Measurements from ENCODE around the gene LPAR1. TPM values are rescaled to one million over a fixed set of nuclear protein-coding genes. Genes with fewer than 3 reads are reported as not detected.

Gene LPAR1
- total and polyA plus RNA-seq, 10 of the 15 experiments (the other 5 are each of a cell fraction or from before 2014, with no cell fraction given) = 3.3 to 12.9 (median 8.4) TPM

DNA sequence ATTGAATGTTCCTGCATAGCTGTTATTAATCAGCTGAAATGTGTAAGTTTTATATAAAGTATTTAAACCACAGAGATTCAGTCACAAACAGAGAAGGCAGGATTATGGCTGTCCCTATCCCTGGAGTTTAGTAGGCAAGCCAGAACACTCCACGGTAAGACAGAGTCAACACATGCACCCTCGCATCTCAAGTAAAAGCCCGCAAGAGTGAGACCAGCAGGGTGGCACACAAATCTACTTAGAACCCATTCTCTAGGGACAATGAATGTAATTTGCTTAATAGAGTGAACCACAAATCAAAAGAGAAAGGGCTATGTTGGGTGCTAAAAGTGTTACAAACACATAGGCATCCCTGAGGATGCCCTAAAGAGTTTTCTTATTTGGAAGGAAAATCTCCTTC is 35.1 kb downstream of the LPAR1 start:
- Histone ChIP-seq H2AFZ (ENCODE audit: control insufficient read depth, low read depth, low read length) (no peak overlapping the region), H3K9me3 (replicated peaks; ENCODE audit: control insufficient read depth, insufficient read depth, low read length) (no peaks in the 10 kb centered on the region), H3K4me3 (no peak overlapping the region), H3K9ac (ENCODE audit: control insufficient read depth, insufficient read depth, low read length) (no peak overlapping the region), H3K4me1 (ENCODE audit: control insufficient read depth, insufficient read depth, low read length) (no peaks in the 10 kb centered on the region), H3K36me3 (ENCODE audit: control insufficient read depth in 2 of 2, insufficient read depth in 2 of 2, low read length in 1 of 2) (no peaks in the 10 kb centered on the region), H4K20me1 (ENCODE audit: control insufficient read depth, insufficient read depth) (no peaks in the 10 kb centered on the region), H3K4me2 (ENCODE audit: control insufficient read depth, insufficient read depth) (no peak overlapping the region), H3K79me2 (ENCODE audit: control insufficient read depth, insufficient read depth, low read length) (no peaks in the 10 kb centered on the region), H3K27ac (ENCODE audit: control insufficient read depth, insufficient read depth) (no peak overlapping the region), H3K27me3 (replicated peaks in 1 of 2; ENCODE audit: control insufficient read depth in 2 of 2, insufficient read depth in 2 of 2, low read length in 1 of 2) (no peaks in the 10 kb centered on the region; a peak in 1 of 4 replicates)
- ChIA-PET POLR2A (interaction anchor here (1.0 to 3.4 kb wide), 2 partner anchors 9 to 18 kb away, joined by 3 to 12 read pairs; no protein-coding TSS in a partner anchor), SMC1A (ENCODE audit: uncharacterized antibody, unreplicated experiment) (interaction anchor here (2.9 to 10.0 kb wide), 3 partner anchors 13 to 32 kb away, joined by 11 to 124 read pairs (median 97); no protein-coding TSS in a partner anchor), RAD21 (ENCODE audit: unreplicated experiment) (interaction anchor here (1.4 to 3.2 kb wide), 2 partner anchors 9 to 33 kb away, joined by 3 to 17 read pairs; no protein-coding TSS in a partner anchor), CTCF (no interaction called here)
- no TSS peak for BruUV-seq (replicated peaks)
- no peak for TF ChIP-seq MTA2 (IDR thresholded peaks at IDR 0.05; ENCODE audit: low read depth)
- TF ChIP-seq CREM (IDR thresholded peaks at IDR 0.05; ENCODE audit: low read depth) = no peak
- TF ChIP-seq, protein P1, sequence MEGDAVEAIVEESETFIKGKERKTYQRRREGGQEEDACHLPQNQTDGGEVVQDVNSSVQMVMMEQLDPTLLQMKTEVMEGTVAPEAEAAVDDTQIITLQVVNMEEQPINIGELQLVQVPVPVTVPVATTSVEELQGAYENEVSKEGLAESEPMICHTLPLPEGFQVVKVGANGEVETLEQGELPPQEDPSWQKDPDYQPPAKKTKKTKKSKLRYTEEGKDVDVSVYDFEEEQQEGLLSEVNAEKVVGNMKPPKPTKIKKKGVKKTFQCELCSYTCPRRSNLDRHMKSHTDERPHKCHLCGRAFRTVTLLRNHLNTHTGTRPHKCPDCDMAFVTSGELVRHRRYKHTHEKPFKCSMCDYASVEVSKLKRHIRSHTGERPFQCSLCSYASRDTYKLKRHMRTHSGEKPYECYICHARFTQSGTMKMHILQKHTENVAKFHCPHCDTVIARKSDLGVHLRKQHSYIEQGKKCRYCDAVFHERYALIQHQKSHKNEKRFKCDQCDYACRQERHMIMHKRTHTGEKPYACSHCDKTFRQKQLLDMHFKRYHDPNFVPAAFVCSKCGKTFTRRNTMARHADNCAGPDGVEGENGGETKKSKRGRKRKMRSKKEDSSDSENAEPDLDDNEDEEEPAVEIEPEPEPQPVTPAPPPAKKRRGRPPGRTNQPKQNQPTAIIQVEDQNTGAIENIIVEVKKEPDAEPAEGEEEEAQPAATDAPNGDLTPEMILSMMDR (IDR thresholded peaks at IDR 0.05 in 2 of 3, conservative IDR thresholded peaks at IDR 0.05 in 1 of 3; ENCODE audit: control insufficient read depth in 2 of 3, extremely low read depth in 1 of 3, insufficient read depth in 1 of 3, low read depth in 3 of 3, low read length in 3 of 3) = no peak
- no peak for TF ChIP-seq BHLHE40 (IDR thresholded peaks at IDR 0.05; ENCODE audit: borderline replicate concordance in 1 of 2, low read depth in 2 of 2, low read length in 1 of 2)
- 58% methylated on average over 3 of the region's 3 CpGs for WGBS (ENCODE audit: insufficient coverage, insufficient replicate concordance, low lambda C conversion rate, missing lambda C conversion rate)
- in situ Hi-C loops (cut with MboI) (no loop called here), intact Hi-C loops (cut with micrococcal nuclease; ENCODE audit: unreplicated experiment) (no loop called here)
- FAIRE-seq (no peak), ATAC-seq (no peak), DNase-seq (ENCODE audit: low read depth, low spot score) (no peak)

Data from GM12878 (cell line).